ACHN (cell line): Measurements from ENCODE around the gene MTHFD1L.

Source experiments
- DNase-seq: peaks from one replicate; pipeline ENCODE4 v3.0.0-alpha.2; 2015
- in situ Hi-C: cut with HindIII; loops from 2 replicates; pipeline ENCODE4 v1.10.0; 2017; ENCODE audit warnings: low sequenced_read_pairs, low pct_ligation_motif_present, low pct_unique_long_range_greater_than_20kb

The MTHFD1L gene

DNA sequence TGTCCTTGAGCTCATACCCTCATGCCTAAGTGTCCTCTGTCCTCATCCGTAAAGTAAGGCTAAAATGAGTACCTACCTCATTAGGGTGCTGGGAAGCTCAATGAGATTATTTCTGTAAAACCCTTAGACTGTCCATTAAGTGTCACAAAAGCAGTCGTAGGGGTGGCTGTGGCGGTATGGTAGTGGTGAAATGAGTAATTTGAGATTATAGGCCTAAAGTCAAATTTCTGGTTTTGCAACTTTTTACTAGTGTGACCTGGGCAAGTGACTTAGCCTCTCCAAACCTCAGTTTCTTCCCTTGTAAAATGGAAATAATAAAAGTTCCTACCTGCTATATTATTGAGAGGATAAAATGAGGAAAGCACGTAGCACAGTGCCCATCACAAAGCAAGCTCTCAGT lies 226.1 kb downstream of the MTHFD1L start:
- in situ Hi-C loops: no loop called here
- no peak for DNase-seq

DNA sequence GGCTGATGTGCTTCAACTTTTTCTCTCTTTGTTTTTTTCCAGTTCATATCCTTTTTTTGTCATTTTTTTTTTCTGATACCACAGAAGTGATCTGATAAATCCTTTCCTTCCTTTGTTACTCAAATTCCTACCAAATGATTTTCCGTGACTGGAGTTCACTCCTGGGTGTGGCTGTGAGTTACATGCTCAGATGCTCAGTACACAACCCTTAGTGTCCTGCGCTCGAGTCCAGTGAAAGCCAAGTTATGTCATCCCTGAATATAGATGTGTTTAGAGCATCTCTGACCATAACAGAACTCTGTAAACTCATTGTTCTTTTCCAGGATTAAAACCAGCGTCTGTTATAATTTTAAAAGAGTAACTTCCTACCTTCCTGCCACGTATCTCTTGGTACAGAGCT lies 227.1 kb downstream of the MTHFD1L start:
- no peak for DNase-seq
- in situ Hi-C loops: no loop called here

DNA sequence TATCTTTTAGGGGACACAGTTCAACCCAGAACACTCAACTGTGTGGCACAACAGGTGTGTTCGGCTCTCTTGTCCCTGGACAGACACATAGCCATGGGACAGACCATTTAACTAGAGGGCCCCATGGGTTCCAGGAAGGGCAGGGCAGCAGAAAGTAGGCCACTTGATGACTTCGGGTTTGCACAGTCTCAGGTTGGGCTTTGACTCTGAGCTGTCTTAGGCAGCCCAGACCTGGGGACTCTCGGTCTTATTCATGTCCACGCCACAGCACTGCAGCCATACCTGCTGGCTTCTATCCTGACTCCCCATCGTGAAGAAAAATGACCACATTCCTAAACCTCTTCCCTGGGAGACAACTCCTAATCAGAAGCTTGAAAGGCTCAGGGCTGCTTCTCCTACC lies 228.2 kb downstream of the MTHFD1L start:
- in situ Hi-C loops: no loop called here

DNA sequence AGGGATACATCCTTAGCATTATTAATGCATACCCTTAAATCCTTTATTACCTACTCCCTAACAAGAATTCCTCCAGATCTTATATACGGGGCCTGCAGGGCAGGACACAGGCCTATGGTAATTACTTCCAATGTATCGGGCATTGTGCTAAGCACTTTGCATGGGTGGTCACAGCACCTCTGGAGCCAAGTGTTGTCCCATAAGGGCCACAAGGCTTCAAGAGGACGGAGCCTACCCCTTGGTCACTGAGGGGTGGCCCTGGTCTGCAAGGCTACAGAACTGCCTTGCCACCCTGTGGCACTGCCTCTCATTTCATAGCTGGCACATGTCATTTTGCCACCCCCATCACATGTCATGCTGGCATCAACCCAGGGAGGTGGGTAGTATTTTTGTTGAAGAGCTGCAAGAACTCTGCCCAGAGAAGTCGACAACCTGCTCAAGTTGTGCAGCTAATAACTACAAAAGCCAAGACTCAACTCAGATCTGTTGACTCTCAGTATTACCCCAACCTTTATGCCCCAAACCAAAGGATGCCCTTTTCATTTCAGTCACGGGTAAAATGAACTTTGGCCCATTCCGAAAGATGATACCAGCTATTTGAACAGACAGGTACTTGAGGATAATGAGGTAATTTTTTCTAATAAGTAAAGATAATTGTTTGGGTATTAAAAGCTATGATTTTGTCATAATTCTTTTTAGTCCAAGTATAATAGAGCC lies 230.2 kb downstream of the MTHFD1L start:
- DNase-seq: no peak
- in situ Hi-C loops: no loop called here

More for the DNA sequence above, 228.2 kb downstream of the MTHFD1L start:
- no peak for DNase-seq

DNA sequence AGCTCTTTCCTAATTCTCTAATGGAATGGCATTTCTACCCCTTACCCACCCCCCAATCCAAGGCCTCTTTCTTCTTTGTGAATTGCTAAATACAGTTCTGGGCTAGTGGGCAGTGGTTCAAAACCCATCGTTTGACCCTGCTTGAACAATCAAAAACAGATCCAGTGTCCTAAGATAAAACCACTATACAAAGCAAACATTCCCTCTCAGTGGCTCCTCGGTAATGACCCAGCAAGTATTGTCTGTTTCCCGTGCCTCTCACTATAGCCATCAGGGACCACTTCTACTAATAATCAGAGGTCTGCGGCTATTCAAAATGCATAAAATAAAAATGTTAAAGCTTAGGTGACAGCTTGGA lies 230.7 kb downstream of the MTHFD1L start:
- no peak for DNase-seq
- in situ Hi-C loops: no loop called here

DNA sequence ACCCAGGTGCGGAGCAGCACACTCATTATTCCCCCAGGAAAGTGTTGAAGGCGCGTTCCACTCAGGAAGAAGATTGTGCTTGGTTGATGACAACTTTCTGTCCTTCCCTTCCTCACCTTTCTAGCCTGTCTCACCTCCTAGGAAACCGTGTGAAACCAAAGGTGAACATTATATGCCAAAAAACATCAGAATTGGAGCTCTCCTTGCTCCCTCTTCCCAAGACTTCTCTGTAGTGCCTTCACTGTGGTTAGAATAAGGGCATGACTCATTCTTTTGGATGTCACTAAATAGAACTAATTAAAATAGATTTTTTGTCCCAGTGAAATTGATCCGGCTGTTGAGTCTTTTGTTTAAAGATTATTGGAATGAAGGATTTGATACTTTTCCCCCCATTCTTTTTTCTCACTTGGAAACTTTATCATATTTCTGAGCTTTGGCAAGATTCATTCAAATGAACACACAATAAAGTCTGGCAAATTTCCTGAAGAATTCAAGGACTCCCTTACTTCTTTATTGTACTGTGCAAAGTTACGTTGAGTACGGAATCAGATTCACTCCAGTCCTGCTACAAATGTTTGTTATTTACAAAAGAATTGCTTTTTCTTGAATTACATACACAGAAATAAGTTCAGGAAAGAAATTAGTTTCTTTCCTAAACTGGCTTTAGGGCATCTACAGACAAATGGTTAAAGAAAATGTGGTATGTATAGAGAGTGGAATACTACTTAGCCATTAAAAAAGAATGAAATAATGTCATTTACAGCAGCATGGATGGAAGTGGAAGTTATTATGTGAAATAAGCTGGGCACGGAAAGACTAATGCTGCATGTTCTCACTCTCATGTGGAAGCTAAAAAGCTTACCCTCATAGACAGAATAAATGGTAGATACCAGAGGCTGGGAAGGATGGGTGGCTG lies 231.4 kb downstream of the MTHFD1L start:
- in situ Hi-C loops: no loop called here
- DNase-seq: no peak

DNA sequence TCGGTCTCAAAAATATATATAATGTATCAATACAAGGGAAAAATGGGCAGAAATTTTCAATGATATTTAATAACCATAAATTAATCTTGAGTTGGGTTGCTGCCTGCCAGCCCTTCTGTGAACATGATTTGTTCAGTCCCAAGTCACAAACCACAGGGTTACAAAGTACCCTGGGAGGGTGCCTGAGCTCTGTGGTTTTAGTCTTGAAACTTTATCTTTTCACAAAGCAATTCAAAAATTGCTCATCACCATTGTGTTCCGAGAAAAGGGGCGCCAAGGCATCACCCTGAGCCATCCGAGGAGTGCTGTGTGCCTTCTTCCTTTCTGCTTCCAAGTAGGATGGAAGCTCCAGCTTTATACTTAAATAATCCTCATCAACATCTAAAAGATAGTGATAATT lies 232.7 kb downstream of the MTHFD1L start:
- in situ Hi-C loops: no loop called here
- DNase-seq: no peak

DNA sequence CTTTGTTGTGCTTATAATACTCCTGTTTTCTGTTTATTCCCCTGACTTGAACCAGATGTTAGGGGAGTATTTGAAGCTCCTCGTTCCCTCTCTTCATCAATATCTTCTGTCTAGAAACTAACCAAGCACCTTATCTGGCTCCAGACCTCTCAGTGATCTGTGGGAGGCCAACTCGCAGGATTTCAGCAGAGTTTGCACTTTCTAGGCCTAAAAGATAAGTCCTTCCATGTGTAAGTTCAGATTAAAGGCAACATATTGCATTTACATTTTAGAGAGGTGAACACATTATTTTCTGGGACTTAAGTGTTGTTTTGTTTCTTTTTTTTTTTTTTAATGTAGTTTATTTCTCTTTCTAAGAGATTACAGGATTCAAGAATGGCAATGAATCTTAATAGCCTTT lies 234.8 kb downstream of the MTHFD1L start:
- in situ Hi-C loops: no loop called here
- no peak for DNase-seq

DNA sequence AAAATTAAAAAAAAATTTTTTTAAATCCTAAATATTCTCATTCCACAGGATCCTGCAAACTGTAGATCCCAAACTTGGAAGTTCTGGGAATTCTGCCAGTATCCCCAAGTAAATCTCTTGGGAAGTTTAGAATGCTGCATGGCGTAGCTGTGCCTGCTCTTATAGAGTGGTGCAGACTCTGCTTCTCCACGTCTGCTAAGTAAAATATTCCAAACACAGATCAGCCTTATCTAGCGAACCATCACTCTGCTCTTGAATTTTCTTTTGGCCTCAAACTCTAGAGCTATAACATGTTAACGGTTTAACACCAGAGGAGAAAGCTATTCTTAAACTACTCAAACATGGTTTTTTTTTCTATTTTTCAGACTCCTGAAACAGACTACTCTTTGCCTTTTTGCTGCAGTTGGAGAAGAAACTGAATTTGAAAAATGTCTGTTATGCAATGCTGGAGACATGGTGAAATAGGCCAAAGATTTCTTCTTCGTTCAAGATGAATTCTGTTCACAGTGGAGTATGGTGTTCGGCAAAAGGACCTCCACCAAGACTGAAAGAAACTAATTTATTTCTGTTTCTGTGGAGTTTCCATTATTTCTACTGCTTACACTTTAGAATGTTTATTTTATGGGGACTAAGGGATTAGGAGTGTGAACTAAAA lies 235.8 kb downstream of the MTHFD1L start:
- in situ Hi-C loops: no loop called here
- DNase-seq: no peak

DNA sequence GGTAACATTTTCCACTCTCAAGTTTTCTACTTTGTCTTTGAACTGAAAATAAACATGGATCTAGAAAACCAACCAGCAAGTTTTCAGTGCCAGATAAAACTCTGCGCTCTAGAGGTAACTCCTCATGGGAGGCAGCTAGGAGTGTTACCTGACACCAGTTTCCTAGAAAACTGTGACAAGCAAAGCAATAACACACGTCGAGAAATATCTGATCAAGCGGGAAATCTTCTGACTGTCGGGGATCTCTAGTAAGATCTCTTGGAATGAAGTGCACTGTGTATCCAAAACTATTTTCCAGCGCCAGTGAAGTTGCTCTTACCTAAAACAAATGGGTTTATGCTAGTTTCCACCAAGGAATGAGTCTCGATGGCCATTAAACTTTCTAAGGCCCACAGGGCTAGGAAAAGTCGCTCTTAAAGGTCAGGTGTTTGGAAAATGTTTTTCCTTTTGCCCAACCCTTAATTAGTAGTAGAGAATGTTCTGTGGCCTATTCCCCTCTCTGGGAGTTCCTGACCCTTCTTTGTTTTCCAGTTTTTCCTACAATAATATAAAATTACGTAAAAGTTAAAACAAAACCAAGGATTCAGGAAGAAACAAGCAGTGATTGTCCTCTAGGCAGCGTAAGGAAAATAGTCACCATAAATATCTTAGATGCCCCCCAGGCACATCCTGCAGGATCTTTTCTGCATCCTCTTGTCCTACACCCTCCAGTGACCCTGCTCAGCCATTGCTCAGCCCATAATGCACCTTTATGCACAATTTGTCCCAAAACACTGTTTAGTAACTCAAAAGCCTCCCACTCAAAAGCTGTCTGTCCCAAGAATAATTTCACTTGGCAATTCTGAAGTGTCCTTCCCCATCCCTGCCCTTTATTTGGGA lies 236.6 kb downstream of the MTHFD1L start:
- DNase-seq: no peak
- in situ Hi-C loops: no loop called here

DNA sequence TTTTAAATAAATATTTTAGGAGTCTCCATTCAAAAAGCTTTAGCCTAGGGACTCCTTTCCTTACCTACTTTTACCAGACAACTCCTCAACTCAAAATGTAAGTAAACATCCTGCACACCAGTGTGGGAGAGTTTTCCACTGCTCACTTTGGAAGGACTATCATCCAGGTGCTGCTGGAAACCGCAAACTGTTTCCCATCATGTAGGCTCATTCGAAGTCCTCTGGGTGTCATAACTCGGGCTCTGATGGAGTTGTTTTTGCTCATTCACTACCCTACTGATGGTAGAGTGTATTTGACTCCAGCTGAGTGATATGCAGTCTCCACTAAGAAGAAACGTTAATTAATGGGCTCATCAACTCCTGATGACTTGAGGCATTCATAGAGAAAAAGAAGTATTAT lies 237.8 kb downstream of the MTHFD1L start:
- DNase-seq: no peak
- in situ Hi-C loops: no loop called here

DNA sequence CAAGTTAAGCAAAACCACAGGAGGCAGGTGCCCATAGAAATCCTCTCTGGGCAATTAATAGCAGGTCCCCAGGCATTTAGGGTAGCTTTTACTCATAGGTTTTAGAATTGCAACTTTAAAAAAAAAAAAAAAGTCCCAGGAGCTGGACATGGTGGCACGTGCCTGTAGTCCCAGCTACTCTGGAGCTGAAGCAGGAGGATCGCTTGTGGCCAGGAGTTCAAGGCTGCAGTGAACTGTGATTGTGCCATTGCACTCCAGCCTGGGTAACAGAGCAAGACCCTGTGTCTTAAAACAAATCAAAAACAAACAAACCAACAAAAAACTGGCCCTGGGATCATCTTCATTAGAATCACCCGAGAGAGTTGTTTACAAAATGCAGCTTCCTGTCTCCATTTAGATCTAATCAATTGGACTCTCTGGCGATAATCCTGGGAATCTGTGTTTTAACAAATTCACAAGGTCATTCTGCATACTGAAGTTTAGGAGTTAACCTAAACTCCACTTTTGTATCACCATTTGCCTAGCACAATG lies 242.5 kb downstream of the MTHFD1L start:
- in situ Hi-C loops: no loop called here
- no peak for DNase-seq

DNA sequence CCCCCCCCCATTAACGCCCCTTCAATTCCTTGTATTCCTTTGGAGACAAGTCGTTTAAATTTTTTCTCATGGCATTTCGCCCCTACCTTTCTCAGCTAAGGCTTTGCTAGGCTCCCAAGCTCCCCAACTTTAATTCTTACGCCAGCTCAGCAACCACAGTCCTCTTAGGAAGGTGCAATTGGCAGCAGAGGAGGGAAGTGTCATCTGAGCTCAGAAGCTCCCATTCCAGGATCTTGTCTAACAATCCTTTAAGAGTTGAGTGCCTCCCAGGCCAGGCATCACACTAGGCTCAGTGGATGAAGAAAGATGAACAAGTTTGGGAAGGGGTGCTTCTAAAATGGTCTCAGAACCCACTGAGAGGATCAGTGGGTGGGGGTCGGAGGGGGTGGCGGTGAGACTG lies 243.0 kb downstream of the MTHFD1L start:
- in situ Hi-C loops: no loop called here
- DNase-seq: no peak

DNA sequence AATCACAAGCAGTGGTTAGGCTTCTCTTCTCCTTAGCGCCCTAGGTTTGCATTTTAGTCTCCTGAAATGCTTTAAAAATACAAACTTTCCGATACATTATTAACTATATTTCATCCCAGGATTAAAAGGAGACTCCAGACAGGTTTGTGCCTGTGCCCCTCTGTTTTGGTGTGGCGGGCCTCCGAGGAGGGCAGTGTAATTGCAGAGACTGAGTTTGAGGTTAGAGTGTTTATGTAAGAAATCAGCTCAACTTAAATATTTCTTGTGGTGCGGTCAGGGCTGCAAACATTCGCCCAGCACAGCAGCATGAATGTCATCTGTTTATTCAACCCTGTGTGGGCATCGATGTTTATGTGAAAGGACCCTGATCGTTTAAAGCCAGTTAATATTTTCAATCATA lies 243.9 kb downstream of the MTHFD1L start:
- in situ Hi-C loops: no loop called here
- DNase-seq: no peak

DNA sequence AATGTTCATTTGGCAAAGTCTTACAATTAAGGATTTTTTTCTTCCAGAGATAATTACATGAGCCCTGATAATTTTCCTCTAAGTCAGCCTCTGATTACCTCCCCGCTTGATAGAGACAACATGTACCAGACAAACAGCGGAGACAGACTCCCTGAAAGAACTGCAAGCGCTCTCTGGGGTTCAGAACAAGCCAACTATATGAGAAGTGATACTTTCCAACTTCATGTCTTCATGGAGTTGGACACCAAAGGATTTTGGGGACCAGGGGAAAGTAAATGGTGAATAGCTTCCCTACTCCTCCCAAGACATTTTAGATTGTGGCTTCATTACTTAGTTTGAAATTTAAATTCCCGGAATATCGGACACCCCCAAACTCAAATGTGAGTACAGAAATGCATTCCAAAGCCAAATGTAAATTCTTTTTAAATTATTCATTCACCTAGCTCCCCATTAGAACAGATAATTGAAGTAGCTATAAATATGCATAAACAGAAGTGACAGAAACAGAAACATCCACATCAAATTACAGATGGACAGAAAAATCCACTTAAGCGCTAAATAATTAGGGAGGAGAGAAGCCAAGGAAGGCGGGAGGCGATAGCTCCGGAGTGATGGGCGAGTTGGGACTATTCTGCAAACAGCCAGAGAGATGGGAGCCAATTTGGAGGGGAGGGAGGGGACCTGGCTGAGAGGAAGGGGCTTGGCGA lies 244.5 kb downstream of the MTHFD1L start:
- no peak for DNase-seq
- in situ Hi-C loops: no loop called here

DNA sequence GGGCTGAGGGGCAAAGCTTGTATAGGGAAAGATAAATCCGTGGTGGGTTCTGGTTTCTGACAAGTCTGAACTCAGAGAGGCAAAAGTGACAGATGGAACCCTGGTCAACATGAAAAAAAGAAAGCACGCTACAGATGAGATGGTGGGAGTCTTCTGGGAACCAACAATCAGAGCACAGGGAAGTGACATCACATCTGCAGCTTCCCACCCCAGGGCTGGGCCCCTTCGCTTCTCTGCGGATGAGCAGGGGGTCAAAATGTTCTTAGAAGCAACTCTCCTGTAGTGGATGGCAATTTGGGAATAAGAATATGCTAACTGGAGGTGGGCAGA lies 245.0 kb downstream of the MTHFD1L start:
- in situ Hi-C loops: no loop called here
- DNase-seq: no peak

DNA sequence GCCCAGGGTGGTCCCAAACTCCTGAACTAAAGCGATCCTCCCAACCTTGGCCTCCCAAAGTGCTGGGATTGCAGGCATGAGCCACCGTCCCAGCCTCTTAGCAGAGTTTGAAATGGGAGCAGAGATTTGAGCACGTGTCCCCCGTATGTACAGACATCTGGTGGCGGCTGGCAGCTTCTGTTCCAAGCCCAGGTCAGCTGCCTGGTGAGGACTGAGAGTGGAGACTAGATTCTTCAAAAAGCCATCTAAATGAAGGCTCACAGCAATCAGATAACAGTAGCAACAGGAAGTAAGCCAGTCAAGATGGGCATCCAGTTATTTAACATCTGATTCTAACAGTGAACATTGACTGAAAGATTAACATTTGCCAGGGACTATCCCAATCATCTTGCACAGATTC lies 246.2 kb downstream of the MTHFD1L start:
- DNase-seq: no peak
- in situ Hi-C loops: no loop called here

DNA sequence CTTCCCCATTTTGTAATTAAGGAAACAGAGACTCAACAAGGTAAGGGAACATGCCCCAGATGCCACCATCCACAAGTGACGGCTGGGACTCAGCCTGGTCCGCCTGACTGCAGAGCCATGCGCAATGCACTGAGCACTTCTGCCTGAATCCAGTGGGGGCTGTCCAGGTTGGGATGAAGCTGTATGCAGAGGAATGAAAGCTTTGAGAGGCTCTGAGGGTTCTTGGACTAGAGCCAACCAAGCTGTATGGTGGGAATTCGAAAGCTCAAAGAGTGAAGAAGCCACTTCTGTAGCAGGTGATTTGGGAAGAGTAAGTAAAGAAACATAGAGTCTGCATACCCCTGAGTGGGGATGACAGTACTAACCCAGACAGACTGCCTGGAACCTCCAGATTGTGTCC lies 246.6 kb downstream of the MTHFD1L start:
- no peak for DNase-seq
- in situ Hi-C loops: no loop called here
